HCT116 (cell line): ENCODE measurements around the gene RAB13. TPM values are rescaled to one million over a fixed set of nuclear protein-coding genes. Genes with fewer than 3 reads are reported as not detected.

Experiments
- ATAC-seq: fragments of 200-7000 bp; cut with Tn5 transposase; 2 replicates; pipeline ENCODE4 v1.9.1; 2020; ENCODE audit warnings: mild to moderate bottlenecking, moderate library complexity
- BruUV-seq: library from RNA; stranded (reverse); fragments of 400-500 nt; replicated peaks from 2 replicates; lab custom pipeline; 2021; lab: Mats Ljungman, UMichigan
- CTCF ChIA-PET: fragments of 300-600 bp; sonication (Branson Sonifier 250); formaldehyde crosslinking; loops from one replicate; lab custom pipeline; 2021; ENCODE audit warnings: antibody characterized with exemption; lab: Charles Lee
- POLR2A ChIA-PET: fragments of 300-600, 350-600 bp; sonication (Branson Sonifier 250); formaldehyde crosslinking; loops from one replicate; lab custom pipeline; 2021; ENCODE audit warnings: antibody characterized with exemption; lab: Charles Lee
- RAD21 ChIA-PET, 2 experiments: fragments of 300-600 bp; sonication (Branson Sonifier 250); formaldehyde crosslinking; loops; one replicate each; lab custom pipeline; 2023; ENCODE audit warnings: low total read pairs in 2 of 2; ENCODE audit not compliant: uncharacterized antibody in 2 of 2, unreplicated experiment in 2 of 2, low non-redundant PET in 1 of 2; lab: Charles Lee
- DNase-seq: peaks from one replicate; pipeline ENCODE4 v3.0.0-alpha.2; 2010; ENCODE audit warnings: low read depth, low spot score
- H2AFZ ChIP-seq: fragments of 200-600 bp; shearing (Covaris generic), sonication (generic); 2 replicates; pipeline ENCODE4 v1.6.1; 2017; ENCODE audit warnings: low read depth, mixed run types, mixed read lengths, antibody characterized with exemption, low read length; ENCODE audit not compliant: poor library complexity, severe bottlenecking
- H3K27ac ChIP-seq: 2 replicates; pipeline ENCODE4 v1.5.1; 2012; ENCODE audit warnings: low read depth, low read length
- H3K27me3 ChIP-seq: fragments of 200-600 bp; sonication (generic); 2 replicates; pipeline ENCODE4 v1.6.1; 2016; ENCODE audit warnings: mixed run types, low read length, mixed read lengths; ENCODE audit not compliant: insufficient read depth
- H3K36me3 ChIP-seq, 2 experiments: fragments of 200-500 bp in 1 of 2; fragments of 200-600 bp in 1 of 2; sonication (Bioruptor generic) in 1 of 2; sonication (generic) in 1 of 2; 2 replicates each; pipeline versions ENCODE4 v1.5.1 to v1.6.1; 2014 to 2016; ENCODE audit warnings: low read length in 2 of 2, inconsistent platforms in 1 of 2, mixed read lengths in 1 of 2, mixed run types in 1 of 2; ENCODE audit not compliant: insufficient read depth in 2 of 2, control insufficient read depth in 1 of 2
- H3K4me1 ChIP-seq, 2 experiments: fragments of 200-600 bp in 1 of 2; sonication (generic) in 1 of 2; 2 replicates each; pipeline versions ENCODE4 v1.5.1 to v1.6.1; 2012 to 2017; ENCODE audit warnings: low read length in 2 of 2, inconsistent platforms in 1 of 2, mild to moderate bottlenecking in 1 of 2, mixed read lengths in 1 of 2, mixed run types in 1 of 2, moderate library complexity in 1 of 2; ENCODE audit not compliant: insufficient read depth in 2 of 2, control insufficient read depth in 1 of 2
- H3K4me2 ChIP-seq: fragments of 200-600 bp; sonication (generic); 2 replicates; pipeline ENCODE4 v1.6.1; 2017; ENCODE audit warnings: mixed run types, low read length, mixed read lengths
- H3K4me3 ChIP-seq, 2 experiments: fragments of 200-600 bp in 1 of 2; sonication (generic) in 1 of 2; replicated peaks in 1 of 2; 2 replicates each; pipeline ENCODE4 v1.5.1; 2011 to 2016; ENCODE audit warnings: low read length in 2 of 2, control low read depth in 1 of 2, low read depth in 1 of 2, mild to moderate bottlenecking in 1 of 2, mixed read lengths in 1 of 2, mixed run types in 1 of 2
- H3K79me2 ChIP-seq: fragments of 200-600 bp; sonication (generic); 2 replicates; pipeline ENCODE4 v1.6.1; 2017; ENCODE audit warnings: mild to moderate bottlenecking, mixed run types, low read length, moderate library complexity, mixed read lengths; ENCODE audit not compliant: insufficient read depth
- H3K9ac ChIP-seq: fragments of 200-600 bp; sonication (generic); 2 replicates; pipeline ENCODE4 v1.6.1; 2016; ENCODE audit warnings: low read length, mixed read lengths
- H3K9me2 ChIP-seq: fragments of 200-600 bp; sonication (generic), shearing (Covaris generic); 2 replicates; pipeline ENCODE4 v1.6.1; 2017; ENCODE audit warnings: mixed run types, mild to moderate bottlenecking, moderate library complexity; ENCODE audit not compliant: insufficient read depth
- H3K9me3 ChIP-seq, 2 experiments: fragments of 200-500 bp in 1 of 2; fragments of 200-600 bp in 1 of 2; sonication (Bioruptor generic) in 1 of 2; sonication (generic) in 1 of 2; 2 replicates each; pipeline ENCODE4 v1.6.1; 2014 to 2017; ENCODE audit warnings: low read length in 2 of 2, mixed read lengths in 2 of 2, inconsistent platforms in 1 of 2, low read depth in 1 of 2, mild to moderate bottlenecking in 1 of 2, mixed run types in 1 of 2, moderate library complexity in 1 of 2; ENCODE audit not compliant: control insufficient read depth in 1 of 2, insufficient read depth in 1 of 2
- H4K20me1 ChIP-seq: fragments of 200-600 bp; sonication (generic), shearing (Covaris generic); 2 replicates; pipeline ENCODE4 v1.6.1; 2017; ENCODE audit warnings: mixed run types, mild to moderate bottlenecking, moderate library complexity; ENCODE audit not compliant: insufficient read depth
- CTCF ChIP-seq, 3 experiments: fragments of 200-600 bp in 1 of 3; sonication (generic) in 1 of 3; IDR thresholded peaks in 2 of 3; conservative IDR thresholded peaks in 1 of 3; 2 replicates each; pipeline ENCODE4 v1.5.1; 2012 to 2017; ENCODE audit warnings: low read depth in 2 of 3, low read length in 2 of 3, antibody characterized with exemption in 1 of 3, borderline replicate concordance in 1 of 3, control low read depth in 1 of 3, mild to moderate bottlenecking in 1 of 3, mixed read lengths in 1 of 3, mixed run types in 1 of 3, moderate library complexity in 1 of 3; ENCODE audit not compliant: insufficient read depth in 1 of 3
- EGR1 ChIP-seq: IDR thresholded peaks from 2 replicates; pipeline ENCODE4 v1.6.1; 2012; ENCODE audit warnings: low read depth
- JUND ChIP-seq: IDR thresholded peaks from 2 replicates; pipeline ENCODE4 v1.6.1; 2012
- MAX ChIP-seq: IDR thresholded peaks from 2 replicates; pipeline ENCODE4 v1.6.1; 2012
- POLR2A ChIP-seq: IDR thresholded peaks from 2 replicates; pipeline ENCODE4 v1.7.0; 2011; ENCODE audit warnings: borderline replicate concordance; ENCODE audit not compliant: insufficient read depth, insufficient read length; ENCODE audit errors: extremely low read depth
- SIN3A ChIP-seq: IDR thresholded peaks from 2 replicates; pipeline ENCODE4 v1.6.1; 2012; ENCODE audit warnings: low read depth
- SRF ChIP-seq: IDR thresholded peaks from 2 replicates; pipeline ENCODE4 v1.6.1; 2012; ENCODE audit warnings: low read depth
- ZFX ChIP-seq: fragments of 450-650 bp; IDR thresholded peaks from 2 replicates; pipeline ENCODE4 v1.6.1; 2017
- intact Hi-C: fragments of 100-400 bp; cut with micrococcal nuclease; formaldehyde crosslinking; loops from 2 replicates; pipeline ENCODE4 v1.10.0; 2022
- total RNA-seq: library from RNA; stranded (reverse); gene quantifications from one replicate; pipeline ENCODE4 v1.2.1, GENCODE V29; 2021; ENCODE audit not compliant: unreplicated experiment

Gene RAB13
- total RNA-seq, 1 experiment from 2014 or later: 93.6 TPM

- CTCF ChIA-PET: no interaction called here
- Histone ChIP-seq H3K9me2 (no peaks in the 10 kb centered on the region), H3K4me1 (peaks cover 19 to 49% of the 10 kb centered on the region in 2 experiments)
Measured at GRCh38 chr1:153960206-153960605, 25.9 kb downstream of the RAB13 start.

More at GRCh38 chr1:153960206-153960605, 25.9 kb downstream of the RAB13 start:
- ChIA-PET RAD21 (no interaction called here), POLR2A (no interaction called here)
- Histone ChIP-seq H3K36me3 (peaks cover 5 to 11% of the 10 kb centered on the region in 2 experiments; a peak in 1 of 4 replicates), H3K9ac (no peak overlapping the region), H3K4me3 (no peak overlapping the region), H3K4me2 (no peak overlapping the region), H4K20me1 (no peaks in the 10 kb centered on the region), H3K79me2 (peaks cover 54% of the 10 kb centered on the region), H3K27ac (no peak overlapping the region), H2AFZ (no peak overlapping the region), H3K27me3 (no peaks in the 10 kb centered on the region), H3K9me3 (no peaks in the 10 kb centered on the region)
- intact Hi-C loops: loop anchor here (5.0 kb wide), 1 partner anchor 178 kb away; no protein-coding TSS in a partner anchor
- BruUV-seq: no TSS peak
- TF ChIP-seq MAX: no peak
- no peak for TF ChIP-seq CTCF (IDR thresholded peaks at IDR 0.05 in 2 of 3, conservative IDR thresholded peaks at IDR 0.05 in 1 of 3; ENCODE audit: borderline replicate concordance in 1 of 3, insufficient read depth in 1 of 3, low read depth in 2 of 3, low read length in 2 of 3)
- no peak for TF ChIP-seq SIN3A
- TF ChIP-seq EGR1: no peak
- TF ChIP-seq POLR2A: no peak
- no peak for TF ChIP-seq JUND
- no peak for TF ChIP-seq ZFX
- TF ChIP-seq SRF: no peak
- DNase-seq (no peak), ATAC-seq (no peak)
